ENCODE measurements around the gene PTPRK. TPM values are rescaled to one million over a fixed set of nuclear protein-coding genes. Genes with fewer than 3 reads are reported as not detected.

The PTPRK gene
- total RNA-seq, 2 donors from 2014 or later: 0.77 to 0.78 TPM

DNA sequence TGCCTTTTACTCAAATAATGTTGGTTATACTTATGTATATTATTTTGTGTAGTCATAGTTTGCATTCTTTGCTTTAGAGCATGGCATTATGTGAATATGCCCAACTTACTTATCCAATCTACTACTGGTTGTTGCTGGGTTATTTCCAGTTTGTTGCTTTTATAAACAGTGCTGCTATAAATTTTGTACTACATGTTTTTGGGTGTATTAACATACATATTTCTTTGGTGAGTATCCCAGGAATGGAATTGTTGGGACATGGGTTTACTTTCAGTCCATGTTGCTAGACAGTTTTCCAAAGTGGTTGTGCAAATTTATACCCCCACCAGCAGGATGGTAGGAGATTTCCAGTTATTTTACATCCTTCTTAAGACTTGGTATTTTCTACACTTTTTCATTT, 462.5 kb downstream of the PTPRK start:
- no peaks in the 10 kb centered on the region for H3K36me3 Mint-ChIP-seq (ENCODE audit: low read depth)
- H3K27me3 Mint-ChIP-seq: peaks cover 9% of the 10 kb centered on the region
- no peak for ATAC-seq

DNA sequence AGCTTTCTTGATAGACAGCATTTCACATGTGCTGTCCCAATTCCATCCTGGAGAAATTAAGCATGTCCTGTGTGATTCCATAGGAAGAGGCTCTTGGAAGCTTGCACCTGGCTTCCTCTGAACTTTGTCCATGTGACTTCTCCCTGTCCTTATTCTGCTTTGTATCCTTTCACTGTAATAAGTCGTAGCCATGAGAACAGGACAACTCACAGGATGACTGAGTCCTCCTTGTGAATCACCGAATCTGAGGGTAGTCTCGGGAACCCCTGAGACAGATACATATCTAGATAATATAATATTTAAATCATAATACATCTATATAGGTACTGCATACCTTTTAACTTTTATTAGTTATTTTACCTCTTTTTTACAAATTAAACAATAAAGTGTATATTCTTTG, 462.9 kb downstream of the PTPRK start:
- H3K36me3 Mint-ChIP-seq (ENCODE audit: low read depth): no peaks in the 10 kb centered on the region
- peaks cover 9% of the 10 kb centered on the region for H3K27me3 Mint-ChIP-seq
- no peak for ATAC-seq
- no peaks in the 10 kb centered on the region for H3K9me3 ChIP-seq (ENCODE audit: control insufficient read depth, low read length, poor library complexity, severe bottlenecking)
- H3K4me1 Mint-ChIP-seq: peaks cover 3% of the 10 kb centered on the region
- no peak overlapping the region for H3K4me3 Mint-ChIP-seq
- no peak overlapping the region for H3K27ac Mint-ChIP-seq
- no peak for DNase-seq

More for the DNA sequence above, 462.5 kb downstream of the PTPRK start:
- H3K27ac Mint-ChIP-seq: no peak overlapping the region
- no peaks in the 10 kb centered on the region for H3K9me3 ChIP-seq (ENCODE audit: control insufficient read depth, low read length, poor library complexity, severe bottlenecking)
- H3K4me1 Mint-ChIP-seq: peaks cover 3% of the 10 kb centered on the region
- DNase-seq: no peak
- no peak overlapping the region for H3K4me3 Mint-ChIP-seq

DNA sequence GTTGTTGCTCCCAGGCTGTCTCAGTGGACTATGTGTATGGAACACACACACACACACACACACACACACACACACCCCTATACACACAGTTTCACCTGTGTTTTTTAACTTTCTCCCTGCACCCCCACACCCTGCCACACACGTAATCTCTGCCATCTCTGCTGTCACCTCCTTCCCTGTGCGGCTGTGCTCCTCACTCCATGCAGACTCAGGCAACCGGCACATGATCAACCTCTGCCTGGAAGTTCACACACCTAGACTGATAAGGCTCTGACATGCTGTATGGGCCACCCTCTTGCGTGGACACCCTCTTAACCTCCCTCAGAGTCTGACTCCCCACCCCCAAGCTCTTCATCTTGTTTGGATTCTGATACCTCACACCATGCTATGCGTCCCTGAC, 467.3 kb downstream of the PTPRK start:
- H3K36me3 Mint-ChIP-seq (ENCODE audit: low read depth): no peaks in the 10 kb centered on the region
- no peak overlapping the region for H3K4me3 Mint-ChIP-seq
- ATAC-seq (no peak), DNase-seq (no peak)
- no peaks in the 10 kb centered on the region for H3K27me3 Mint-ChIP-seq
- no peak overlapping the region for H3K27ac Mint-ChIP-seq
- H3K9me3 ChIP-seq (ENCODE audit: control insufficient read depth, low read length, poor library complexity, severe bottlenecking): no peaks in the 10 kb centered on the region
- peaks cover 3% of the 10 kb centered on the region for H3K4me1 Mint-ChIP-seq

DNA sequence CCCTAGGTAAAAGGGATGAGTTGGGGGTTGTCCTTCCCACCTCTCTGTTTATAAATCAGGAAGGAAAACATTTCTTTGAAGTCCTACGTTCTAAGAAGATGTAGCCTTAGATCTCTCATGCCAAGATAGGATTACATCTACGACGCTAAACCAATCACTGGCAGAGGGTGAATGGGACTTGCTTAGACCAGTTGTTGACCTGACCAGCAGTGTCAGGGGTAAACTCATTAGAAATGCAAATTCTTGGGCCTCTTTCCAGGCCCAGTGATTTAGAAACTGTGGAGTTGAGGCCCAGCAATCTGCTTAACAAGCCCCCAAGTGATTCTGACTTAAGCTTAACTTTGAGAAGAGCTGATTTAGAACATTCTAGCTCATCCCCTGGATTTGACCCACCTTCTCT, 472.4 kb downstream of the PTPRK start:
- H3K9me3 ChIP-seq (ENCODE audit: control insufficient read depth, low read length, poor library complexity, severe bottlenecking): no peaks in the 10 kb centered on the region
- H3K27ac Mint-ChIP-seq: no peak overlapping the region
- H3K4me3 Mint-ChIP-seq: no peak overlapping the region
- no peaks in the 10 kb centered on the region for H3K36me3 Mint-ChIP-seq (ENCODE audit: low read depth)
- no peaks in the 10 kb centered on the region for H3K27me3 Mint-ChIP-seq
- no peak for ATAC-seq
- DNase-seq: no peak
- peaks cover under 1% of the 10 kb centered on the region for H3K4me1 Mint-ChIP-seq

DNA sequence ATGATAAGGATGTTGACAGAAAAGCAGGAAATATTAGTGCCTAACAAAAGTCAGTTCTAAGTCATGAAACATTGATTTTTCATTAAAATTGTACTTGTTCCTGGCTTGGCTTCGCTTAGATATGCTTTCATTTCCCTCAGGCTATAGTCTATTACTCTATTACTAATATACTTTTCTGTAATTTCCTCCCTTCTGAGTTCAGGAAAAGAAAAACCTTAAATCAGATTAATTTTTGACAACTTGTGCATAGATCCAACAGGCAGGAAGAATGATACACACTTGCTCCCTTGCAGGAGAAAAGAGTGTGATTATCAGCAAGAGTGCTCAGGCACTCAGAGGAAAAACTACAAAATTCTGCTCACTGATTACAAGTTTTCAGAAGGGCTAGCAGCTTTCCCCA, 474.4 kb downstream of the PTPRK start:
- no peak for ATAC-seq
- Mint-ChIP-seq H3K27me3 (no peaks in the 10 kb centered on the region), H3K27ac (no peak overlapping the region), H3K4me1 (no peaks in the 10 kb centered on the region), H3K36me3 (ENCODE audit: low read depth) (no peaks in the 10 kb centered on the region), H3K4me3 (no peak overlapping the region)
- DNase-seq: no peak
- no peaks in the 10 kb centered on the region for H3K9me3 ChIP-seq (ENCODE audit: control insufficient read depth, low read length, poor library complexity, severe bottlenecking)

DNA sequence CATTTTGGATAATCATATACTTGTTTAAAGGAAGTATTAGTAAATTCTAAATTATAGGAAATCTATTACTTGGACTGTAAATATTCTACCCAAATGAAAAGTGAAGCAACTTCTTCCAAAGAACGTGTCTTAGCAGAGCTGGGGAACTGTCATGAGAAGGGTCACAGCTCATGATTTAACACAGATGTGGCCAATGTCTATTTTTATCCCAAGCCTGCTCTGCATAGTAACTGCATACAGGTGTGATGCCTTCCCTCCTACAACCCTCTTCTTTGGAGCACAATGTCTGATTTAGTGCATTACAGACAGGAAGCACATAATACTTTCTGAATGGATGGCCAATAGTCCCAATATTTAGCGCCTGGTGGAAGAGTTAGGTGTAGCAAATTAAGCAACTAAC, 480.9 kb downstream of the PTPRK start:
- no peak for ATAC-seq
- no peak overlapping the region for H3K27ac Mint-ChIP-seq
- H3K4me3 Mint-ChIP-seq: no peak overlapping the region

DNA sequence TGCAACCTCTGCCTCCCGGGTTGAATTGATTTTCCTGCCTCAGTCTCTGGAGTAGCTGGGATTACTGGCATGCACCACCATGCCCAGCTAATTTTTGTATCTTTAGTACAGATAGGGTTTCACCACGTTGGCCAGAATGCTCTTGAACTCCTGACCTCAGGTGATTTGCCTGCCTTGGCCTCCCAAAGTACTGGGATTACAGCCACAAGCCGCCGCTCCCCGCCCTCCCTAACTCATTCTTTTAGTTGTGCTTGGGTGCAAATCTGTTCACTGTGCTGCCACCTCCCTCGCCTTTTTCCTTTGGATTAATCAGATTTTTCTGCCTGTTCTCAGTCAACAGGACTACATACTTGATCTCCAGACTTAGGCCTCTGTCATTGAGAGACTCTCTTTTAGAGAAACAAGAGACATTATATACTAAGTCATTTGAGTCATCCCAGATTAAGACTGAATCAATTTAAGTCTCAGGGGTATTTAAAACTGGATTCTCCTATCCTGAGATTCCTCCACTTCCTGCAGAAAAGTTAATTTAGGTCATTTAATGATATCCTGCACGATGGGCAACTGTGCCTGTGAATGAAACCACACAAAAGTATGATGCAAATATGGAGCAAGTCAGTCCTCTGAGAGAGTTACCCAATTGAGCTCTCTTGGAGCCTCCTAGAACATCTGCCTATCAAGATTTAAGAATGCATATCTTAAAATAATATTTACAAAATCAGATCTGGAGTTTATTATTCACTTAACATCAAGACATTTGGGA, 483.4 kb downstream of the PTPRK start:
- H3K4me3 Mint-ChIP-seq: no peak overlapping the region
- H3K4me1 Mint-ChIP-seq: peaks cover 3% of the 10 kb centered on the region

More for the DNA sequence above, 480.9 kb downstream of the PTPRK start:
- Mint-ChIP-seq H3K27me3 (no peaks in the 10 kb centered on the region), H3K4me1 (no peaks in the 10 kb centered on the region), H3K36me3 (ENCODE audit: low read depth) (no peaks in the 10 kb centered on the region)
- no peaks in the 10 kb centered on the region for H3K9me3 ChIP-seq (ENCODE audit: control insufficient read depth, low read length, poor library complexity, severe bottlenecking)
- DNase-seq: no peak

DNA sequence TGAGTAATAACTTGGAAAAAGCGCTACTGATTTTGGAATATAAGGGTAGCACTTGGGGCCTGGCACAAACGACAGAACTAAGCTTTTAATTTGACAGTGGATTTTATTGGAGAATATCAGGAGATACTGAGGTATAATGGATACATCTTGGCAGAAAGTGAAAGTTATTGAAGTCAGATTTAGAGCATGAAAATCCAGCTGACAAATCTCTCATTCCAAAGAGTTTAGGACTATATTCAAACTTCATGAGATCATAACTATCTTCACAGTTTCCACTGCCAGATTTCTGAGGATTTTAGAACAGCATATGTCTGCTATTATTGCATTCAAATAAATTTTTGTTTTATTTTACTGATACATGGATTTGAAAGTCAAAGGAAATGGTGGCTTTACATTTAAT, 487.2 kb downstream of the PTPRK start:
- ATAC-seq (no peak), DNase-seq (no peak)
- H3K27me3 Mint-ChIP-seq: peaks cover 4% of the 10 kb centered on the region
- H3K9me3 ChIP-seq (ENCODE audit: control insufficient read depth, low read length, poor library complexity, severe bottlenecking): no peaks in the 10 kb centered on the region
- no peak overlapping the region for H3K4me3 Mint-ChIP-seq
- H3K27ac Mint-ChIP-seq: no peak overlapping the region
- H3K36me3 Mint-ChIP-seq (ENCODE audit: low read depth): no peaks in the 10 kb centered on the region
- peaks cover 3% of the 10 kb centered on the region for H3K4me1 Mint-ChIP-seq

More for the DNA sequence above, 483.4 kb downstream of the PTPRK start:
- Mint-ChIP-seq H3K36me3 (ENCODE audit: low read depth) (no peaks in the 10 kb centered on the region), H3K27ac (no peak overlapping the region), H3K27me3 (no peaks in the 10 kb centered on the region)
- no peaks in the 10 kb centered on the region for H3K9me3 ChIP-seq (ENCODE audit: control insufficient read depth, low read length, poor library complexity, severe bottlenecking)
- ATAC-seq (no peak), DNase-seq (no peak)

DNA sequence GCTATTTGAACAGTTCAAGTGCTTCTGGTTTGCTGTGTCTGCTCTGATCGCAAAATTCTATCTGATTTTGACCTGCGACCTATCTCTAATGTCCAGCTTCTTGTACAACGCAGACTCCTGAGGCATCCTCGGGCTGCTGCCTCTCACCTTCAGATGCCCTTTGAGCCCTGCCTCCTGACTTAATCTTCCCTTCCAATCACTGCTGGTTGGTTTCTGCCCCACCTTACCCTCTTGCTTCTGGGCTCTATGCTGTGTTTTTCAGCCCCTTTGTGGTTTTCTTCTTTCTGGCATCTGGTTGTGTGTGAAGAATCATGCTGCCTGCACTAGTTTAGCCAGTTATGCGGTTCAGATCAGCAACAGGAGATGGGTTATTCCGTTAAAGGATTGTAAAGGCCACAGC, 488.4 kb downstream of the PTPRK start:
- peaks cover 5% of the 10 kb centered on the region for H3K4me1 Mint-ChIP-seq
- no peak overlapping the region for H3K27ac Mint-ChIP-seq
- H3K36me3 Mint-ChIP-seq (ENCODE audit: low read depth): no peaks in the 10 kb centered on the region
- no peak overlapping the region for H3K4me3 Mint-ChIP-seq
- peaks cover 4% of the 10 kb centered on the region for H3K27me3 Mint-ChIP-seq
- no peaks in the 10 kb centered on the region for H3K9me3 ChIP-seq (ENCODE audit: control insufficient read depth, low read length, poor library complexity, severe bottlenecking)
- DNase-seq (no peak), ATAC-seq (no peak)

DNA sequence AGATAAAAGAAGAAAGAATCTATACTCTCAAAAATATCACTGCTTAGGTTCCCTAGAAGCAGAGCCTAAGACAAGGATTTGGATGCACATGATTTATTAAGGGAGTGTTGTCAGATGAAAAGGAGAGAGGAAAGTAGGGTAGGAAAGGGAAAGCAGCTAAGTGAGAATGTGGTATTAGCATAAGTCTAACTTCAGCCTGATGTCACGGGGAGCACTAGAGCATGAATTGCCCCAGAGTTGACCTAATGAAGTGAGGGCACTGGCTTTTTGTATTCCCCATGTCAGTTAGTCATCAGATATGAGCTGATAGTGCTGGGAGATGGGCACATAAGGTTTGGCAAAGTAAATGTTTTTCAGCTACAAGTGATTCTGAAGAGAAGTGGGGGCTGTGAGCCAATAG, 490.6 kb downstream of the PTPRK start:
- Mint-ChIP-seq H3K4me3 (no peak overlapping the region), H3K27ac (no peak overlapping the region), H3K4me1 (peaks cover 7% of the 10 kb centered on the region), H3K36me3 (ENCODE audit: low read depth) (no peaks in the 10 kb centered on the region), H3K27me3 (peaks cover 4% of the 10 kb centered on the region)
- DNase-seq: no peak
- H3K9me3 ChIP-seq (ENCODE audit: control insufficient read depth, low read length, poor library complexity, severe bottlenecking): no peaks in the 10 kb centered on the region
- no peak for ATAC-seq

DNA sequence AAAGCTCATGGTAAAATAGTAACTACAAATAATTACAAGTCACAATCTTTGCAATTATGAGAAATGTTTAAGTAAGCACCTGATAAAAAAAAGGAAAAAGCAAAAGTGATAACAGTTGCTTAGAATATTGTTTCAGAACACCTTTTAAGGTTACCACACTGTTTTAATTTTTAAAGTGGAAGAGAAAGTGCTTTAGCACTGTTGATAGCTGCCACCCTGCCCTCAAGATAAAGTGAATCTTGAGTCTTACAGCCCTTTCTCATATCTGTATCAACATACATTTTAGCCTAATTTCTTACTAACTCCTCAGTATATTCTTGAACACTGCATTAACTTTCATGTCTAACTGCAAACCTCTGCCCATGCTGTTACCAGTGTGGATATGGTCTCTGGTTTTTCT, 492.2 kb downstream of the PTPRK start:
- no peak overlapping the region for H3K4me3 Mint-ChIP-seq
- H3K9me3 ChIP-seq (ENCODE audit: control insufficient read depth, low read length, poor library complexity, severe bottlenecking): no peaks in the 10 kb centered on the region
- H3K36me3 Mint-ChIP-seq (ENCODE audit: low read depth): no peaks in the 10 kb centered on the region
- H3K27ac Mint-ChIP-seq: no peak overlapping the region
- H3K4me1 Mint-ChIP-seq: peaks cover 7% of the 10 kb centered on the region
- H3K27me3 Mint-ChIP-seq: peaks cover 4% of the 10 kb centered on the region
- ATAC-seq: no peak
- DNase-seq: no peak

DNA sequence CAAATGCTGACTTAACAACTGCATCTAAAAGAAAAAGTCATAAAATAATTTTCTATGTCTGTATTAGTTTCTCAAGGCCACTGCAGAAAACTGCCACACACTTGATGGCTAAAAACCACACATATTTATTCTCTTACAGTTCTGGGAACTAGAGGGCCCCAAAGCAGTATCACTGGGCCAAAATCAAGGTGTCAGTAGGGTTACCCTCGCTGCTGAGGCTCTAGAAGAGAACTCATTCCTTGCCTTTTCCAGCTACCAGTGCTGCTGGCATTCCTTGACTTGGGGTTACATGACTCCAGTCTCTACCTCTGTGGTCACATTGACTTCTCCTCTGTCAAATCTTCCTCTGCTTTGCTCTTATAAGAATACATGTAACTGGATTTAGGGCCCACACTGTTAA, 494.9 kb downstream of the PTPRK start:
- no peaks in the 10 kb centered on the region for H3K9me3 ChIP-seq (ENCODE audit: control insufficient read depth, low read length, poor library complexity, severe bottlenecking)
- H3K4me3 Mint-ChIP-seq: no peak overlapping the region
- no peak for ATAC-seq
- H3K36me3 Mint-ChIP-seq (ENCODE audit: low read depth): no peaks in the 10 kb centered on the region
- DNase-seq: no peak
- peaks cover 2% of the 10 kb centered on the region for H3K27me3 Mint-ChIP-seq
- no peak overlapping the region for H3K27ac Mint-ChIP-seq
- H3K4me1 Mint-ChIP-seq: peaks cover 4% of the 10 kb centered on the region

DNA sequence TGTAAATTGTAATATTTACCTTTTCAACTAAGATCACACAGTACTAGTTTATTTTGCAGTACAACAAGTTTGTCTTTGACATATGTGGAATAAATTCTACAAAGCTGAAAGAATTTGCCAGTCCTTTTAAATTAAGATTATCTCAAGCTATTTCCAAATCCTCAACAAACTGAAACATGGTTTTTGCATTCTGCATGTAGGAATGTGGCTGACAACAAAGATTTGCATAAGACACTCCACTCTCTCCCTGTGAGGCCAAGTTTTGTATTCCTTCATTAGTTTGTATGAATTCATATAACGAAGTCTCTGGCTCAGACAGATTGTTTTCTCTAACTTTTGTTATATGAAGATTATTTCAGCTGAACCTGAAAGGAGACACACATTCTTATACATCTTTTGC, 495.4 kb downstream of the PTPRK start:
- no peaks in the 10 kb centered on the region for H3K9me3 ChIP-seq (ENCODE audit: control insufficient read depth, low read length, poor library complexity, severe bottlenecking)
- Mint-ChIP-seq H3K36me3 (ENCODE audit: low read depth) (no peaks in the 10 kb centered on the region), H3K27ac (no peak overlapping the region), H3K27me3 (no peaks in the 10 kb centered on the region), H3K4me3 (no peak overlapping the region), H3K4me1 (peaks cover 4% of the 10 kb centered on the region)
- DNase-seq (no peak), ATAC-seq (no peak)

DNA sequence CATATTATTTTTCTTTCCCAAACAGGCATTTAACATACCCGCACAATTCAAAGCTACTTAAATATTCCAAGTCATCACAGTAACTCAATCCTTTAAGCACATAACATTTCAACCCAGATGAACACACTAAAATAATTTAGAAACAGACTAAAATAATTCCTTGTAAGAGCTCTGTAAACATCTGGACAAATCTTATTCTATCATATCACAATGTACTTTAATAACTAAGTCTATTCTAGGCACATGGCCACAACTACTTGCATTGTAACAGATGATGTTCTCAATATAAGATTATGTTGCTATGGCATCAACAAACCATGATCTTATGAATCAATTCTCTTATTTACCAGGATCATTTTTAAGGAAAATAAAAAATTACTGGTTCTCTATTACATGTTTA, 496.4 kb downstream of the PTPRK start:
- ATAC-seq (no peak), DNase-seq (no peak)
- Mint-ChIP-seq H3K4me1 (peaks cover 4% of the 10 kb centered on the region), H3K4me3 (no peak overlapping the region), H3K27me3 (no peaks in the 10 kb centered on the region), H3K27ac (no peak overlapping the region), H3K36me3 (ENCODE audit: low read depth) (no peaks in the 10 kb centered on the region)
- H3K9me3 ChIP-seq (ENCODE audit: control insufficient read depth, low read length, poor library complexity, severe bottlenecking): no peaks in the 10 kb centered on the region

All from T-helper 17 cell (primary cell).